ENCODE data around the gene PSPC1.

GRCh38 chr13:19685034-19685433 is 97.7 kb downstream of the PSPC1 start:
- TF ChIP-seq POLR2A (IDR thresholded peaks at IDR 0.05; ENCODE audit: low read length) (no peak), GATA1 (IDR thresholded peaks at IDR 0.05; ENCODE audit: low read depth, low read length) (no peak)
